ENCODE results near the gene CAV1.

Gene CAV1

DNA sequence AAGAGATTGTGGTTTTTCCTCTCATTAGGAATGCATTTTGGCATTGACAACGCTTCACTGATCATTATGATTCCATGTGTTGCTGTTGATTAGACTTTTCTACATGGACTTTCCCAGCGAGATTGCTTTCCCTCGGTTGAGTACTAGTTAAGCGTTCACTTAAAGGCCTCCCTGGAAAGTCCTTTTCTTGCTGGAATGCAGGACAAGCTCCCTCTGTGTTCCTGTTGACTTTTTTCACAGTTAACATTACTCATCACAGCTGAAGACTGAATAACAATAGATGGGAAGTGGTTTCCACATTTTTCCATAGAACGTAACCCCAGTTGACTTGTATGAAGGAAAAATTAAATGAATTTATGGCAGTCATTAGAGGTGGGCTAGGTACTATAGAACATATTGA is 2.6 kb upstream of the CAV1 start:
- in situ Hi-C loops (cut with MboI; ENCODE audit: low sequenced_read_pairs, unreplicated experiment): no loop called here
- DNase-seq (ENCODE audit: low spot score): no peak
- TF ChIP-seq, protein P1, sequence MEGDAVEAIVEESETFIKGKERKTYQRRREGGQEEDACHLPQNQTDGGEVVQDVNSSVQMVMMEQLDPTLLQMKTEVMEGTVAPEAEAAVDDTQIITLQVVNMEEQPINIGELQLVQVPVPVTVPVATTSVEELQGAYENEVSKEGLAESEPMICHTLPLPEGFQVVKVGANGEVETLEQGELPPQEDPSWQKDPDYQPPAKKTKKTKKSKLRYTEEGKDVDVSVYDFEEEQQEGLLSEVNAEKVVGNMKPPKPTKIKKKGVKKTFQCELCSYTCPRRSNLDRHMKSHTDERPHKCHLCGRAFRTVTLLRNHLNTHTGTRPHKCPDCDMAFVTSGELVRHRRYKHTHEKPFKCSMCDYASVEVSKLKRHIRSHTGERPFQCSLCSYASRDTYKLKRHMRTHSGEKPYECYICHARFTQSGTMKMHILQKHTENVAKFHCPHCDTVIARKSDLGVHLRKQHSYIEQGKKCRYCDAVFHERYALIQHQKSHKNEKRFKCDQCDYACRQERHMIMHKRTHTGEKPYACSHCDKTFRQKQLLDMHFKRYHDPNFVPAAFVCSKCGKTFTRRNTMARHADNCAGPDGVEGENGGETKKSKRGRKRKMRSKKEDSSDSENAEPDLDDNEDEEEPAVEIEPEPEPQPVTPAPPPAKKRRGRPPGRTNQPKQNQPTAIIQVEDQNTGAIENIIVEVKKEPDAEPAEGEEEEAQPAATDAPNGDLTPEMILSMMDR (IDR thresholded peaks at IDR 0.05; ENCODE audit: borderline replicate concordance, control extremely low read depth, extremely low read depth, insufficient read depth, missing control alignments): no peak

DNA sequence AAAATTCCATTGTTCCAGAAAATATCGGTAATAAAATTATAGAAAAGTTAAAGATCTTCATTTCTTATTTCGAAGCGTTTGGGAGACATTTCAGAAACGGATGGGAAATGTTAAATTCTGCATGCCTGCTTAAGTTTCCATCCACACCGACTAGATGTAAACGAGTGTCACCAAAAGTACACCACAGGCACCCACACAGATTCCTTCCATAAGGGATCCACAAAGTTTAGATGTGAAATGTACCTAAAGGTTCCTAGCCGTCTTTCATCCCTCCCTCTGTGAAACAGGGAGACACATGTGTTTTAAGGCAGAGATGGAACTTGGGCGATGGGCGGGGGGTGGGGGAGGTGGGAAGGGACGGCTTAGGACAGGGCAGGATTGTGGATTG is 621 bp upstream of the CAV1 start:
- no peak for DNase-seq (ENCODE audit: low spot score)

DNA sequence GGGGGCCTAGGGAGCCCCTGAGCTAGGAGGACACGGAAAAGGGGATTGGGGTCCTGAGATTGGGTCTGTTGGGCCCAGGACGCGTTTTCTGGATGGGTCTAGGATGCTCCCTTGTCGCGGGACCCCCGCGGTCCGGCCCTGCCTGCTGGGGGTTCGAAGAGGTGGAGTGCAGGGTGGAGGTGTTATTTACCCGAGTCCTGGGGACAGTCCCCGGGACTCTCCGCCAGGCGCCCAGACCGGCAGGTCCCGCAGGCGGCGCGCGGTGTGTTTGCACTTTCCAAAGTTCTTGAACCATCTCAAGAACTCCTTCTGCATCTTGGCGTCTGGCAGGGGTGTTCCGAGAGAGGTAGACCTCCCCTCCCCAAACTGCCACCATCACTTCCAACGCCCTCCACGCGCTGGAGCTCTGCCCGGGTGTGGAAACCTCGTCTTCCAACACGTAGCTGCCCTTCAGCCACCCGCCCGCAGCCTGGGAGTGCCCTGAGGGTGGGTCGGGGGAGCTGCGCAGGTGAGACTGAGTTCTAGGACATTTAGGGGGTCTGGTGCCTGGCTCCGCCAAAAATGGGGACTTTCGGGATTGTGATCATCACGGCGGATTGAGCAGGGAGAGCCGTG is 569 bp downstream of the CAV1 start:
- in situ Hi-C loops (cut with MboI; ENCODE audit: low sequenced_read_pairs, unreplicated experiment): no loop called here
- TF ChIP-seq, protein P1 (IDR thresholded peaks at IDR 0.05; ENCODE audit: borderline replicate concordance, control extremely low read depth, extremely low read depth, insufficient read depth, missing control alignments): no peak
- DNase-seq (ENCODE audit: low spot score): peak; percentile 78

More for the DNA sequence above, 621 bp upstream of the CAV1 start:
- TF ChIP-seq, protein P1 (IDR thresholded peaks at IDR 0.05; ENCODE audit: borderline replicate concordance, control extremely low read depth, extremely low read depth, insufficient read depth, missing control alignments): no peak
- in situ Hi-C loops (cut with MboI; ENCODE audit: low sequenced_read_pairs, unreplicated experiment): no loop called here

DNA sequence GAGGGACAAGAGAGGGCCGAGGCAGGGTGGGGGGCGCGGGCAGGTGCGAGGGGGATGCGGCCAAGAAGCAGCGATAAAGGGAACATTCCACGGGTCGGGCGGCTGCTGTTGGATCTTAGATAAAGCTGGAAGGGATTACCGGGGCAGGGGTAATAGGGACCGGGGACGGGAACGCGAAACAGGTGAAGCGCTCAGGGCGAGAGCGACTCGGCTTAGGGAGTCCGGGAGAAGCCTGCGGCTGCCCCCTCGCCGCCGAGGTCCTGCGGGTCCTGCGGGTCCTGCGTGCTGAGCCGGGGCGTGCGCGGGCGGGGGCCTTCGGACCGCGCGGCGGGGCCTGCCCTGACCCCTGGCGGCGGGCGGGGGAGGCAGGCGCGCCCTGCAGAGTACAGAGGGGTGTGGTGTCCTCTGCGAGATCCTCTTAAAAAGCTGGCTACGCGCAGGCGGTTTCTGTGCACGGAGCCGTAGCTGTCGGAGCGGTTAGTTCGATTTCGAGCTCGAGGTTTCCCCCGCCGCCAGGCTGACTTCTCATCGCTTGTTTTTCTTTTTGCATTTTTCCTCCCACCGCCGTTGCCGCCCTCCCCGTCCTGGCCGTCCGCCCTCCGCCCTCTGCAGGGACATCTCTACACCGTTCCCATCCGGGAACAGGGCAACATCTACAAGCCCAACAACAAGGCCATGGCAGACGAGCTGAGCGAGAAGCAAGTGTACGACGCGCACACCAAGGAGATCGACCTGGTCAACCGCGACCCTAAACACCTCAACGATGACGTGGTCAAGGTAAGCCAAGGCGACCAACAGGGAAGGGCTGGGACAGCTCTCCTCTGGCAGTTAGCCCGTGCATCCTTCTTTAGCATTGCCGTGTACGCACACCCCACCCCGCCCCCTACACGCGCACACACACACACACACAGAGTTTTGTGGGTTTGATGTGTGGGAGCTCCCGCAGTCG is 1.4 kb downstream of the CAV1 start:
- in situ Hi-C loops (cut with MboI; ENCODE audit: low sequenced_read_pairs, unreplicated experiment): no loop called here
- TF ChIP-seq, protein P1 (IDR thresholded peaks at IDR 0.05; ENCODE audit: borderline replicate concordance, control extremely low read depth, extremely low read depth, insufficient read depth, missing control alignments): peak; percentile 92
- peak; percentile 94 for DNase-seq (ENCODE audit: low spot score)

- in situ Hi-C loops (cut with MboI; ENCODE audit: low sequenced_read_pairs, unreplicated experiment): no loop called here
- TF ChIP-seq, protein P1 (IDR thresholded peaks at IDR 0.05; ENCODE audit: borderline replicate concordance, control extremely low read depth, extremely low read depth, insufficient read depth, missing control alignments): no peak
- DNase-seq (ENCODE audit: low spot score): no peak
Observed at GRCh38 chr7:116526897-116527296, 2.1 kb downstream of the CAV1 start.

DNA sequence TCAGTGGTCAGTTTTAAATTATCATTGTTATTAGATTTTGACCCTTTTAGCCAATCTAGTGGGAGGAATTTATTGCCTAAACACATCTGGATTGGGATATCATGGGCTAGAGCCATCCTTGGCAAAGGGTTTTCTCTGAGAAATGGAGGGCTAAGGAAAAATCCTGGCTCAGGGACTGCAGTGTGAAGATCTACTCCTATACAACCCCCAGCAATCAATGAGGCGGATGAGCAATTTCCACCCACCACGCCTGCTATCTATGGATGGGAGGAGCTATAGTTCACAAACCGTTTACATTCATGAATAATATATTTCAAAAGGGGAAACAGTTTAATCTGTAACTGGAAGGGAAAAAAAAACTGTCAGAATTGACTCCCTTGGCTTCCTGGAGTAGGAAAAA is 2.7 kb downstream of the CAV1 start:
- no peak for DNase-seq (ENCODE audit: low spot score)
- TF ChIP-seq, protein P1 (IDR thresholded peaks at IDR 0.05; ENCODE audit: borderline replicate concordance, control extremely low read depth, extremely low read depth, insufficient read depth, missing control alignments): no peak
- in situ Hi-C loops (cut with MboI; ENCODE audit: low sequenced_read_pairs, unreplicated experiment): no loop called here

All from GM13976 (cell line).